Measurements from ENCODE around the gene RNF14. TPM values are rescaled to one million over a fixed set of nuclear protein-coding genes. Genes with fewer than 3 reads are reported as not detected.
A peak's percentile ranks its signal among the peaks of the same experiment; 100 is the strongest.

The RNF14 gene
- total and polyA plus RNA-seq, 4 donors: 22.9 to 50.6 (median 32.5) TPM

GRCh38 chr5:141958113-141958512 is 10.8 kb upstream of the RNF14 start, which contains the start of gene PCDH12:
TSS of gene PCDH12 (minus strand) at chr5:141958202. CDS start at chr5:141957851, 351 bp downstream.
- Histone ChIP-seq H3K4me1 (ENCODE audit: control insufficient read depth in 4 of 4, insufficient read depth in 4 of 4, low read length in 3 of 4) (peaks cover 0 to 12% (median 0%) of the 10 kb centered on the region in 4 donors), H3K9me3 (ENCODE audit: control insufficient read depth in 4 of 4, low read length in 3 of 4) (no peaks in the 10 kb centered on the region), H3K4me3 (ENCODE audit: low read depth in 1 of 3, low read length in 3 of 3) (peak within 1 kb of the TSS in 1 of 3 donors; percentile 1), H3K36me3 (ENCODE audit: control insufficient read depth in 4 of 4, insufficient read depth in 3 of 4, low read depth in 1 of 4, low read length in 3 of 4) (no peaks in the 10 kb centered on the region), H3K27ac (ENCODE audit: low read depth in 1 of 2, low read length in 2 of 2) (peak within 1 kb of the TSS in 1 of 2 donors; percentile 10), H3K9ac (ENCODE audit: low read depth in 1 of 2, low read length in 2 of 2) (no peak within 1 kb of the TSS), H3K27me3 (ENCODE audit: control insufficient read depth in 4 of 4, insufficient read depth in 4 of 4, low read length in 3 of 4) (no peaks in the 10 kb centered on the region)
- WGBS: 69% methylated on average over 7 of the region's 7 CpGs
- TF ChIP-seq FOXA2 (IDR thresholded peaks at IDR 0.05): no peak
- TF ChIP-seq YY1 (IDR thresholded peaks at IDR 0.05): no peak
- no peak for TF ChIP-seq JUND (IDR thresholded peaks at IDR 0.05)
- peak in 1 of 2 donors; percentile 47 for TF ChIP-seq EGR1 (IDR thresholded peaks at IDR 0.05; ENCODE audit: low read depth in 2 of 2)
- TF ChIP-seq MAX (IDR thresholded peaks at IDR 0.05): peak; percentile 47
- TF ChIP-seq TAF1 (conservative IDR thresholded peaks at IDR 0.05): no peak
- TF ChIP-seq SP1 (IDR thresholded peaks at IDR 0.05): peak; percentile 49
- TF ChIP-seq NR2F2 (IDR thresholded peaks at IDR 0.05): peak; percentile 70
- TF ChIP-seq REST (IDR thresholded peaks at IDR 0.05): peak; percentile 66
- no peak for DNase-seq (ENCODE audit: low spot score)

DNA sequence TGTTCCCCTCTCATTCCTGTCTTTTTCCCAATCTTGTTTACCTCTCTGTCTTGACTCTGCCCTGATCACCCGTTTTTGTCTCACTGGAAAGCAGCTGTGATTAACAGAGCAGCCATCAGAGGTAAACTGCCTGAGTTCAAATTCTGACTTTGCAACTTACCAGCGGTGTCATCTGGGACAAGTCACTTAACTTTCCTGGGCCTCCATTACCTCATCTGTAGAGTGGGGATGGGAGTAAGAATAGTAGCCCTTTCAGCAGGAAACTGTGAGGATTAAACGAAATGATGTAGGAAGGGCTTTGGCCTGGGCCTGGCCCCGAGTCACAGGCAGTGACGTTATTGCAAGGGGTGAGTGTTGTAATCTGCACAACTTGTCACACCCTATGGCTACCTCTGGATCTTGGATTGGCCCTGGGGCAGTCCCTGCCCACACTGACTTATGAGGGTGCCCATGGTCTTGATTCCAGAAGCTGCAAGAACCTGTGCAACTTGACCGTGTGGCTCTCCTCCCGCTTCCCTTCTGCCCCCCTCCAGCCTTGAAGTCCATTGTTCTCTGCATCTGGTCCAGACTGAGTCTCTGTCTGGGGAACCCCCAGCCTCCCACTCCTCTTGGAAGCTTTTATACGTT is 10.2 kb upstream of the RNF14 start:
- H3K27me3 ChIP-seq (ENCODE audit: control insufficient read depth in 4 of 4, insufficient read depth in 4 of 4, low read length in 3 of 4): no peaks in the 10 kb centered on the region
- H3K27ac ChIP-seq (ENCODE audit: low read depth in 1 of 2, low read length in 2 of 2): peak overlapping the region in 1 of 2 donors; percentile 10
- H3K4me1 ChIP-seq (ENCODE audit: control insufficient read depth in 4 of 4, insufficient read depth in 4 of 4, low read length in 3 of 4): peaks cover 0 to 14% (median 3%) of the 10 kb centered on the region in 4 donors
- WGBS: 68% methylated on average over 8 of the region's 8 CpGs
- H3K9me3 ChIP-seq (ENCODE audit: control insufficient read depth in 4 of 4, low read length in 3 of 4): no peaks in the 10 kb centered on the region
- H3K36me3 ChIP-seq (ENCODE audit: control insufficient read depth in 4 of 4, insufficient read depth in 3 of 4, low read depth in 1 of 4, low read length in 3 of 4): no peaks in the 10 kb centered on the region
- DNase-seq (ENCODE audit: low spot score): no peak
- no peak overlapping the region for H3K9ac ChIP-seq (ENCODE audit: low read depth in 1 of 2, low read length in 2 of 2)
- no peak overlapping the region for H3K4me3 ChIP-seq (ENCODE audit: low read depth in 1 of 3, low read length in 3 of 3)
- TF ChIP-seq HNF4G (IDR thresholded peaks at IDR 0.05): no peak
- TF ChIP-seq SP1 (IDR thresholded peaks at IDR 0.05): no peak
- TF ChIP-seq RAD21 (IDR thresholded peaks at IDR 0.05): no peak
- no peak for TF ChIP-seq GABPA (IDR thresholded peaks at IDR 0.05 in 1 of 2, conservative IDR thresholded peaks at IDR 0.05 in 1 of 2)
- no peak for TF ChIP-seq MAX (IDR thresholded peaks at IDR 0.05)
- no peak for TF ChIP-seq JUND (IDR thresholded peaks at IDR 0.05)
- TF ChIP-seq TAF1 (conservative IDR thresholded peaks at IDR 0.05): no peak
- TF ChIP-seq REST (IDR thresholded peaks at IDR 0.05): no peak
- TF ChIP-seq, protein P1, sequence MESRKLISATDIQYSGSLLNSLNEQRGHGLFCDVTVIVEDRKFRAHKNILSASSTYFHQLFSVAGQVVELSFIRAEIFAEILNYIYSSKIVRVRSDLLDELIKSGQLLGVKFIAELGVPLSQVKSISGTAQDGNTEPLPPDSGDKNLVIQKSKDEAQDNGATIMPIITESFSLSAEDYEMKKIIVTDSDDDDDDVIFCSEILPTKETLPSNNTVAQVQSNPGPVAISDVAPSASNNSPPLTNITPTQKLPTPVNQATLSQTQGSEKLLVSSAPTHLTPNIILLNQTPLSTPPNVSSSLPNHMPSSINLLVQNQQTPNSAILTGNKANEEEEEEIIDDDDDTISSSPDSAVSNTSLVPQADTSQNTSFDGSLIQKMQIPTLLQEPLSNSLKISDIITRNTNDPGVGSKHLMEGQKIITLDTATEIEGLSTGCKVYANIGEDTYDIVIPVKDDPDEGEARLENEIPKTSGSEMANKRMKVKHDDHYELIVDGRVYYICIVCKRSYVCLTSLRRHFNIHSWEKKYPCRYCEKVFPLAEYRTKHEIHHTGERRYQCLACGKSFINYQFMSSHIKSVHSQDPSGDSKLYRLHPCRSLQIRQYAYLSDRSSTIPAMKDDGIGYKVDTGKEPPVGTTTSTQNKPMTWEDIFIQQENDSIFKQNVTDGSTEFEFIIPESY (IDR thresholded peaks at IDR 0.05): no peak
- no peak for TF ChIP-seq CTCF (IDR thresholded peaks at IDR 0.05; ENCODE audit: low read depth, low read length, missing input control)
- TF ChIP-seq FOXA2 (IDR thresholded peaks at IDR 0.05): no peak
- no peak for TF ChIP-seq ATF3 (IDR thresholded peaks at IDR 0.05)
- no peak for TF ChIP-seq FOXA1 (IDR thresholded peaks at IDR 0.05)
- no peak for TF ChIP-seq HNF4A (conservative IDR thresholded peaks at IDR 0.05)
- no peak for TF ChIP-seq EGR1 (IDR thresholded peaks at IDR 0.05; ENCODE audit: low read depth in 2 of 2)
- TF ChIP-seq YY1 (IDR thresholded peaks at IDR 0.05): no peak

All from liver (tissue), 9 donors.